Uterine smooth muscle cell (primary cell): ENCODE data around the gene OLFML3. TPM values are rescaled to one million over a fixed set of nuclear protein-coding genes. Genes with fewer than 3 reads are reported as not detected.

ENCODE experiments used
- total RNA-seq: library from RNA; depleted of rRNA; stranded (reverse); fragments of >200 nt; gene quantifications from 2 replicates; pipeline ENCODE4 v1.2.3, GENCODE V29; 2014

OLFML3 gene, protein sequence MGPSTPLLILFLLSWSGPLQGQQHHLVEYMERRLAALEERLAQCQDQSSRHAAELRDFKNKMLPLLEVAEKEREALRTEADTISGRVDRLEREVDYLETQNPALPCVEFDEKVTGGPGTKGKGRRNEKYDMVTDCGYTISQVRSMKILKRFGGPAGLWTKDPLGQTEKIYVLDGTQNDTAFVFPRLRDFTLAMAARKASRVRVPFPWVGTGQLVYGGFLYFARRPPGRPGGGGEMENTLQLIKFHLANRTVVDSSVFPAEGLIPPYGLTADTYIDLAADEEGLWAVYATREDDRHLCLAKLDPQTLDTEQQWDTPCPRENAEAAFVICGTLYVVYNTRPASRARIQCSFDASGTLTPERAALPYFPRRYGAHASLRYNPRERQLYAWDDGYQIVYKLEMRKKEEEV
- total RNA-seq, result 187 and 300 TPM in 2 replicates

DNA sequence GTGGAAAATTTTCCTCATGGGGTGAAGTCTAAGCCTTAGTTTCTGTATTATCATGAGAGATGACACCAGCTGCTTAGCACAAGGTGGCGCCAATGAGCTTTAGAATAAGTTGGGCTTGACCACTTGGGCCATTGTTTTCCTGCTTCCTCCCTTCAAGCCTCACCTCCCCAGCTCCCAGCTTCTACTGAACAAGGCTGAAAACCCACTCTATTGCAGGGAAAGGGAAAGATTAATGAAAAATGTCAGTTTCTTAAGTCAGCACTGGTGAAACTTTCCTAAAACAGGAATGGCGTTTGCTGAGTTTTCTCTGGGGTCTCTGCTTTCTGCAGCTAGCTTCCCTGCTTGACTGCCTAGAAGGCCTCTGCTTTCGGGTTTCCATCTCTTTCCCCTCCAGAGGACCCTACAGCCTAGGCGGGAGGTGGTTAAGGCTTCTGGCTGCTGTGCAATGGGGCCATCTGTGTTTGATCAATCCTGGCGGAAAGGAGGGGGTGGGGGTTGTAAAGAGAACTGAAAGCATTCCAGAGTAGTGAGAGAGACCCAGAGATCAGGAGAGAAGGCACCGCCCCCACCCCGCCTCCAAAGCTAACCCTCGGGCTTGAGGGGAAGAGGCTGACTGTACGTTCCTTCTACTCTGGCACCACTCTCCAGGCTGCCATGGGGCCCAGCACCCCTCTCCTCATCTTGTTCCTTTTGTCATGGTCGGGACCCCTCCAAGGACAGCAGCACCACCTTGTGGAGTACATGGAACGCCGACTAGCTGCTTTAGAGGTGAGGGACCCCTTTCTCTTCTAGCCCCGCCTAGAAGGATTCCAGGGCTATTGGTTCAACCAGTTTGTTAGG is at the start of gene OLFML3:
Gene OLFML3, plus strand, starts transcription at position 612 of the 840 bp plus-strand sequence. Its CDS starts 43 bp downstream, at position 655.

Other genes starting within 250 kb of the OLFML3 start
- gene PHTF1, start 220.0 kb upstream of the OLFML3 start, total RNA-seq, result 42.3 and 52.4 TPM in 2 replicates
- gene RSBN1, start 167.0 kb upstream of the OLFML3 start, total RNA-seq, result 10.6 and 11.5 TPM in 2 replicates
- gene PTPN22, start 107.8 kb upstream of the OLFML3 start, total RNA-seq, result 0.66 and 0.75 TPM in 2 replicates
- 0.11 and 0.12 TPM in 2 replicates for gene BCL2L15, start 91.9 kb upstream of the OLFML3 start, total RNA-seq
- gene AP4B1, start 74.7 kb upstream of the OLFML3 start, total RNA-seq, result 19.0 and 29.9 TPM in 2 replicates
- gene DCLRE1B, start 74.1 kb upstream of the OLFML3 start, total RNA-seq, result 1.2 and 3.7 TPM in 2 replicates
- gene HIPK1, start 50.1 kb upstream of the OLFML3 start, total RNA-seq, result 18.6 and 19.1 TPM in 2 replicates
- not detected in 2 replicates for gene SYT6, start 174.4 kb downstream of the OLFML3 start, total RNA-seq